ENCODE results near the gene ATP2C2.

DNA sequence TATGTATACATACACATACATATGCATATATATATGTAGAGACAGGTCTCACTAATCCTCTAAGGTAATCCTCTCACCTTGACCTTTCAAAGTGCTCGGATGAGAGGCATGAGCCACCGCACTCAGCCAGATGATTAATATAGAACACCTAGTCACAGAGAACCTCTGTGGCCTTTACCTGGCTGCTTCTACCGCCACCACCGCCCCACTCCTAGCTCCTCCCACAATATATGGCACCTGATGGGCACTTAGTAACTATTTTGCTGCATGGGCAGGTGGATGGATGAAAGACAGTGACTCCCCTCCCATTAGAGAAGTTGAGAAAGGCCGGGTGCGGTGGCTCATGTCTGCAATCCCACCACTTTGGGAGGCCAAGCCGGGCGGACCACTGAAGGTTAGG, 16.7 kb upstream of the ATP2C2 start:
- TF ChIP-seq, protein P1, sequence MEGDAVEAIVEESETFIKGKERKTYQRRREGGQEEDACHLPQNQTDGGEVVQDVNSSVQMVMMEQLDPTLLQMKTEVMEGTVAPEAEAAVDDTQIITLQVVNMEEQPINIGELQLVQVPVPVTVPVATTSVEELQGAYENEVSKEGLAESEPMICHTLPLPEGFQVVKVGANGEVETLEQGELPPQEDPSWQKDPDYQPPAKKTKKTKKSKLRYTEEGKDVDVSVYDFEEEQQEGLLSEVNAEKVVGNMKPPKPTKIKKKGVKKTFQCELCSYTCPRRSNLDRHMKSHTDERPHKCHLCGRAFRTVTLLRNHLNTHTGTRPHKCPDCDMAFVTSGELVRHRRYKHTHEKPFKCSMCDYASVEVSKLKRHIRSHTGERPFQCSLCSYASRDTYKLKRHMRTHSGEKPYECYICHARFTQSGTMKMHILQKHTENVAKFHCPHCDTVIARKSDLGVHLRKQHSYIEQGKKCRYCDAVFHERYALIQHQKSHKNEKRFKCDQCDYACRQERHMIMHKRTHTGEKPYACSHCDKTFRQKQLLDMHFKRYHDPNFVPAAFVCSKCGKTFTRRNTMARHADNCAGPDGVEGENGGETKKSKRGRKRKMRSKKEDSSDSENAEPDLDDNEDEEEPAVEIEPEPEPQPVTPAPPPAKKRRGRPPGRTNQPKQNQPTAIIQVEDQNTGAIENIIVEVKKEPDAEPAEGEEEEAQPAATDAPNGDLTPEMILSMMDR (IDR thresholded peaks at IDR 0.05; ENCODE audit: insufficient read depth, low read length, poor library complexity, severe bottlenecking): no peak
- no peak for TF ChIP-seq EZH2phosphoT487 (conservative IDR thresholded peaks at IDR 0.05; ENCODE audit: low read length)

Measured in SU-DHL-6 (cell line).